HL-60 (cell line): ENCODE results near the gene CXCL14.

Experiments used
- DNase-seq, 2 experiments: peaks; one replicate each; pipeline ENCODE4 v3.0.0-alpha.2; 2010 to 2020; ENCODE audit warnings: low read depth in 1 of 2, low spot score in 1 of 2
- H3K27ac ChIP-seq: fragments of 250-450 bp; sonication (Bioruptor Pico); replicated peaks from 2 replicates; pipeline ENCODE4 v1.5.1; 2020; ENCODE audit warnings: mild to moderate bottlenecking, moderate library complexity
- H3K27me3 ChIP-seq: fragments of 250-450 bp; sonication (Bioruptor Pico); 2 replicates; pipeline ENCODE4 v1.5.1; 2021; ENCODE audit warnings: mild to moderate bottlenecking, moderate library complexity; ENCODE audit not compliant: insufficient read depth, poor library complexity, severe bottlenecking
- H3K4me3 ChIP-seq: replicated peaks from 2 replicates; pipeline ENCODE4 v1.5.1; 2011; ENCODE audit warnings: mild to moderate bottlenecking, control low read depth, low read length; ENCODE audit not compliant: insufficient read depth
- CTCF ChIP-seq: IDR thresholded peaks from one replicate; pipeline ENCODE4 v1.5.1; 2011; ENCODE audit warnings: low read length, control low read depth, inconsistent platforms; ENCODE audit not compliant: insufficient read depth
- GABPA ChIP-seq: IDR thresholded peaks from 2 replicates; pipeline ENCODE4 v1.6.1; 2012; ENCODE audit warnings: low read depth
- POLR2AphosphoS5 ChIP-seq: IDR thresholded peaks from 2 replicates; pipeline ENCODE4 v1.6.1; 2012; ENCODE audit warnings: low read depth
- REST ChIP-seq: IDR thresholded peaks from 2 replicates; pipeline ENCODE4 v1.6.1; 2012; ENCODE audit warnings: low read depth; ENCODE audit not compliant: insufficient replicate concordance
- SPI1 ChIP-seq: IDR thresholded peaks from 2 replicates; pipeline ENCODE4 v1.6.1; 2012; ENCODE audit warnings: low read depth, mild to moderate bottlenecking, borderline replicate concordance

The CXCL14 gene

GRCh38 chr5:135602882-135603721 lies 24.3 kb upstream of the CXCL14 start:
- no peaks in the 10 kb centered on the region for H3K27me3 ChIP-seq
- no peak overlapping the region for H3K27ac ChIP-seq
- H3K4me3 ChIP-seq: no peak overlapping the region
- TF ChIP-seq POLR2AphosphoS5 (no peak), CTCF (no peak), SPI1 (no peak), REST (no peak), GABPA (no peak)
- no peak for DNase-seq

GRCh38 chr5:135601466-135601865 lies 22.7 kb upstream of the CXCL14 start:
- no peak for DNase-seq
- Histone ChIP-seq H3K4me3 (no peak overlapping the region), H3K27ac (no peak overlapping the region), H3K27me3 (no peaks in the 10 kb centered on the region)
- TF ChIP-seq REST: no peak

GRCh38 chr5:135600971-135601381 lies 22.2 kb upstream of the CXCL14 start:
- TF ChIP-seq GABPA (no peak), CTCF (no peak), SPI1 (no peak), POLR2AphosphoS5 (no peak), REST (no peak)
- H3K27me3 ChIP-seq: no peaks in the 10 kb centered on the region
- no peak for DNase-seq

More at GRCh38 chr5:135600971-135601381, 22.2 kb upstream of the CXCL14 start:
- Histone ChIP-seq H3K4me3 (no peak overlapping the region), H3K27ac (no peak overlapping the region)
